ENCODE measurements around the gene HOXB2. TPM values are rescaled to one million over a fixed set of nuclear protein-coding genes. Genes with fewer than 3 reads are reported as not detected.

Gene HOXB2
- total and polyA plus RNA-seq, 2 donors = 3.0 to 11.1 TPM

- WGBS = 91% methylated on average over 5 of the region's 5 CpGs
- H3K27me3 ChIP-seq (ENCODE audit: control insufficient read depth in 2 of 2, insufficient read depth in 1 of 2, low read length in 1 of 2) = peaks cover 6 to 50% of the 10 kb centered on the region in 2 donors
- no peaks in the 10 kb centered on the region for H3K36me3 ChIP-seq (ENCODE audit: control insufficient read depth in 2 of 2, insufficient read depth in 2 of 2, low read length in 1 of 2)
- no peak overlapping the region for H3K27ac ChIP-seq (ENCODE audit: low read depth in 1 of 2, low read length in 1 of 2)
- no peak overlapping the region for H3K4me3 ChIP-seq (ENCODE audit: low read length in 2 of 2)
- H3K9me3 ChIP-seq (ENCODE audit: control insufficient read depth in 2 of 2, insufficient read depth in 1 of 2, low read length in 1 of 2) = no peaks in the 10 kb centered on the region
- no peak for DNase-seq (ENCODE audit: low read depth in 6 of 9, low spot score in 9 of 9)
- H3K4me1 ChIP-seq (ENCODE audit: control insufficient read depth in 2 of 2, insufficient read depth in 2 of 2, low read length in 2 of 2) = no peaks in the 10 kb centered on the region
Observed at GRCh38 chr17:48519427-48519826, 25.5 kb downstream of the HOXB2 start.

- H3K27me3 ChIP-seq (ENCODE audit: control insufficient read depth in 2 of 2, insufficient read depth in 1 of 2, low read length in 1 of 2) = peaks cover 7 to 46% of the 10 kb centered on the region in 2 donors
- DNase-seq (ENCODE audit: low read depth in 6 of 9, low spot score in 9 of 9) = no peak
- H3K4me3 ChIP-seq (ENCODE audit: low read length in 2 of 2) = no peak overlapping the region
- H3K27ac ChIP-seq (ENCODE audit: low read depth in 1 of 2, low read length in 1 of 2) = no peak overlapping the region
- no peaks in the 10 kb centered on the region for H3K36me3 ChIP-seq (ENCODE audit: control insufficient read depth in 2 of 2, insufficient read depth in 2 of 2, low read length in 1 of 2)
- no peaks in the 10 kb centered on the region for H3K9me3 ChIP-seq (ENCODE audit: control insufficient read depth in 2 of 2, insufficient read depth in 1 of 2, low read length in 1 of 2)
- H3K4me1 ChIP-seq (ENCODE audit: control insufficient read depth in 2 of 2, insufficient read depth in 2 of 2, low read length in 2 of 2) = no peaks in the 10 kb centered on the region
- WGBS = 26% methylated on average over 3 of the region's 3 CpGs
Observed at GRCh38 chr17:48517478-48517877, 27.4 kb downstream of the HOXB2 start.

GRCh38 chr17:48515925-48516900, 28.7 kb downstream of the HOXB2 start:
- Histone ChIP-seq H3K4me3 (ENCODE audit: low read length in 2 of 2) (no peak overlapping the region), H3K9me3 (ENCODE audit: control insufficient read depth in 2 of 2, insufficient read depth in 1 of 2, low read length in 1 of 2) (no peaks in the 10 kb centered on the region), H3K36me3 (ENCODE audit: control insufficient read depth in 2 of 2, insufficient read depth in 2 of 2, low read length in 1 of 2) (no peaks in the 10 kb centered on the region), H3K4me1 (ENCODE audit: control insufficient read depth in 2 of 2, insufficient read depth in 2 of 2, low read length in 2 of 2) (no peaks in the 10 kb centered on the region), H3K27me3 (ENCODE audit: control insufficient read depth in 2 of 2, insufficient read depth in 1 of 2, low read length in 1 of 2) (peaks cover 7 to 42% of the 10 kb centered on the region in 2 donors), H3K27ac (ENCODE audit: low read depth in 1 of 2, low read length in 1 of 2) (no peak overlapping the region)
- DNase-seq (ENCODE audit: low read depth in 6 of 9, low spot score in 9 of 9) = no peak
- WGBS = 86% methylated on average over 3 of the region's 3 CpGs

- DNase-seq (ENCODE audit: low read depth in 6 of 9, low spot score in 9 of 9) = no peak
- Histone ChIP-seq H3K4me3 (ENCODE audit: low read length in 2 of 2) (no peak overlapping the region), H3K27ac (ENCODE audit: low read depth in 1 of 2, low read length in 1 of 2) (no peak overlapping the region), H3K9me3 (ENCODE audit: control insufficient read depth in 2 of 2, insufficient read depth in 1 of 2, low read length in 1 of 2) (no peaks in the 10 kb centered on the region), H3K36me3 (ENCODE audit: control insufficient read depth in 2 of 2, insufficient read depth in 2 of 2, low read length in 1 of 2) (no peaks in the 10 kb centered on the region), H3K4me1 (ENCODE audit: control insufficient read depth in 2 of 2, insufficient read depth in 2 of 2, low read length in 2 of 2) (no peaks in the 10 kb centered on the region), H3K27me3 (ENCODE audit: control insufficient read depth in 2 of 2, insufficient read depth in 1 of 2, low read length in 1 of 2) (peaks cover 7 to 34% of the 10 kb centered on the region in 2 donors)
- 82% methylated on average over 2 of the region's 2 CpGs for WGBS
Observed at GRCh38 chr17:48514477-48514876, 30.4 kb downstream of the HOXB2 start.

- no peak overlapping the region for H3K4me3 ChIP-seq (ENCODE audit: low read length in 2 of 2)
- no peak for DNase-seq (ENCODE audit: low read depth in 6 of 9, low spot score in 9 of 9)
- peaks cover 7 to 34% of the 10 kb centered on the region in 2 donors for H3K27me3 ChIP-seq (ENCODE audit: control insufficient read depth in 2 of 2, insufficient read depth in 1 of 2, low read length in 1 of 2)
- H3K36me3 ChIP-seq (ENCODE audit: control insufficient read depth in 2 of 2, insufficient read depth in 2 of 2, low read length in 1 of 2) = no peaks in the 10 kb centered on the region
- H3K4me1 ChIP-seq (ENCODE audit: control insufficient read depth in 2 of 2, insufficient read depth in 2 of 2, low read length in 2 of 2) = no peaks in the 10 kb centered on the region
- H3K27ac ChIP-seq (ENCODE audit: low read depth in 1 of 2, low read length in 1 of 2) = no peak overlapping the region
- no peaks in the 10 kb centered on the region for H3K9me3 ChIP-seq (ENCODE audit: control insufficient read depth in 2 of 2, insufficient read depth in 1 of 2, low read length in 1 of 2)
- WGBS = 95% methylated on average over 6 of the region's 6 CpGs
Observed at GRCh38 chr17:48513666-48514455, 31.0 kb downstream of the HOXB2 start.

- H3K9me3 ChIP-seq (ENCODE audit: control insufficient read depth in 2 of 2, insufficient read depth in 1 of 2, low read length in 1 of 2) = no peaks in the 10 kb centered on the region
- no peaks in the 10 kb centered on the region for H3K36me3 ChIP-seq (ENCODE audit: control insufficient read depth in 2 of 2, insufficient read depth in 2 of 2, low read length in 1 of 2)
- peaks cover 7 to 31% of the 10 kb centered on the region in 2 donors for H3K27me3 ChIP-seq (ENCODE audit: control insufficient read depth in 2 of 2, insufficient read depth in 1 of 2, low read length in 1 of 2)
- H3K4me1 ChIP-seq (ENCODE audit: control insufficient read depth in 2 of 2, insufficient read depth in 2 of 2, low read length in 2 of 2) = no peaks in the 10 kb centered on the region
- no peak overlapping the region for H3K27ac ChIP-seq (ENCODE audit: low read depth in 1 of 2, low read length in 1 of 2)
- DNase-seq (ENCODE audit: low read depth in 6 of 9, low spot score in 9 of 9) = peak in 2 of 9 donors; percentile 17 to 21
- 61% methylated on average over 7 of the region's 7 CpGs for WGBS
- H3K4me3 ChIP-seq (ENCODE audit: low read length in 2 of 2) = no peak overlapping the region
Observed at GRCh38 chr17:48513097-48513496, 31.8 kb downstream of the HOXB2 start.

GRCh38 chr17:48510761-48511604, 33.9 kb downstream of the HOXB2 start:
- Histone ChIP-seq H3K4me1 (ENCODE audit: control insufficient read depth in 2 of 2, insufficient read depth in 2 of 2, low read length in 2 of 2) (no peaks in the 10 kb centered on the region), H3K27ac (ENCODE audit: low read depth in 1 of 2, low read length in 1 of 2) (no peak overlapping the region), H3K9me3 (ENCODE audit: control insufficient read depth in 2 of 2, insufficient read depth in 1 of 2, low read length in 1 of 2) (no peaks in the 10 kb centered on the region), H3K36me3 (ENCODE audit: control insufficient read depth in 2 of 2, insufficient read depth in 2 of 2, low read length in 1 of 2) (no peaks in the 10 kb centered on the region), H3K4me3 (ENCODE audit: low read length in 2 of 2) (no peak overlapping the region), H3K27me3 (ENCODE audit: control insufficient read depth in 2 of 2, insufficient read depth in 1 of 2, low read length in 1 of 2) (peaks cover 4 to 24% of the 10 kb centered on the region in 2 donors)
- WGBS = 93% methylated on average over 7 of the region's 7 CpGs
- DNase-seq (ENCODE audit: low read depth in 6 of 9, low spot score in 9 of 9) = no peak

- DNase-seq (ENCODE audit: low read depth in 6 of 9, low spot score in 9 of 9) = no peak
- H3K36me3 ChIP-seq (ENCODE audit: control insufficient read depth in 2 of 2, insufficient read depth in 2 of 2, low read length in 1 of 2) = no peaks in the 10 kb centered on the region
- H3K9me3 ChIP-seq (ENCODE audit: control insufficient read depth in 2 of 2, insufficient read depth in 1 of 2, low read length in 1 of 2) = no peaks in the 10 kb centered on the region
- WGBS = 93% methylated on average over 2 of the region's 2 CpGs
- H3K27ac ChIP-seq (ENCODE audit: low read depth in 1 of 2, low read length in 1 of 2) = no peak overlapping the region
- H3K4me3 ChIP-seq (ENCODE audit: low read length in 2 of 2) = no peak overlapping the region
- peaks cover 4 to 20% of the 10 kb centered on the region in 2 donors for H3K27me3 ChIP-seq (ENCODE audit: control insufficient read depth in 2 of 2, insufficient read depth in 1 of 2, low read length in 1 of 2)
- H3K4me1 ChIP-seq (ENCODE audit: control insufficient read depth in 2 of 2, insufficient read depth in 2 of 2, low read length in 2 of 2) = no peaks in the 10 kb centered on the region
Observed at GRCh38 chr17:48510381-48510760, 34.5 kb downstream of the HOXB2 start.

Measured in thymus (tissue), 11 donors.